Liver (tissue), 9 donors: ENCODE results near the gene ECE1. TPM values are rescaled to one million over a fixed set of nuclear protein-coding genes. Genes with fewer than 3 reads are reported as not detected.

Source experiments
- DNase-seq: peaks from one replicate; pipeline ENCODE4 v3.0.0-alpha.2; 2017; ENCODE audit warnings: low spot score
- H3K27ac ChIP-seq, 2 donors: one replicate each; pipeline ENCODE4 v1.7.0; 2013; ENCODE audit warnings: inconsistent platforms in 2 of 2, low read length in 2 of 2, control low read depth in 1 of 2, low read depth in 1 of 2, mild to moderate bottlenecking in 1 of 2
- H3K27me3 ChIP-seq, 4 donors: one replicate each; pipeline versions ENCODE4 v1.6.1 to v1.7.0; 2013; ENCODE audit warnings: low read length in 3 of 4, inconsistent platforms in 1 of 4, mild to moderate bottlenecking in 1 of 4, moderate library complexity in 1 of 4; ENCODE audit not compliant: control insufficient read depth in 4 of 4, insufficient read depth in 4 of 4
- H3K36me3 ChIP-seq, 4 donors: one replicate each; pipeline versions ENCODE4 v1.6.1 to v1.7.0; 2013; ENCODE audit warnings: low read length in 3 of 4, mild to moderate bottlenecking in 3 of 4, low read depth in 1 of 4, moderate library complexity in 1 of 4; ENCODE audit not compliant: control insufficient read depth in 4 of 4, insufficient read depth in 3 of 4
- H3K4me1 ChIP-seq, 4 donors: one replicate each; pipeline versions ENCODE4 v1.6.1 to v1.7.0; 2013; ENCODE audit warnings: low read length in 3 of 4, mild to moderate bottlenecking in 3 of 4, moderate library complexity in 1 of 4; ENCODE audit not compliant: control insufficient read depth in 4 of 4, insufficient read depth in 4 of 4
- H3K4me3 ChIP-seq, 3 donors: one replicate each; pipeline versions ENCODE4 v1.6.1 to v1.7.0; 2013; ENCODE audit warnings: low read length in 3 of 3, control low read depth in 1 of 3, low read depth in 1 of 3, mild to moderate bottlenecking in 1 of 3
- H3K9ac ChIP-seq, 2 donors: one replicate each; pipeline ENCODE4 v1.7.0; 2013; ENCODE audit warnings: low read length in 2 of 2, mild to moderate bottlenecking in 2 of 2, moderate library complexity in 2 of 2, control low read depth in 1 of 2, low read depth in 1 of 2
- H3K9me3 ChIP-seq, 4 donors: one replicate each; pipeline versions ENCODE4 v1.6.1 to v1.7.0; 2013; ENCODE audit warnings: low read length in 3 of 4; ENCODE audit not compliant: control insufficient read depth in 4 of 4
- ATF3 ChIP-seq: IDR thresholded peaks from 2 replicates; pipeline ENCODE4 v1.6.1; 2016; ENCODE audit warnings: antibody characterized with exemption
- EGR1 ChIP-seq, 2 donors: IDR thresholded peaks; 2 replicates each; pipeline ENCODE4 v1.6.1; 2016 to 2018; ENCODE audit warnings: antibody characterized with exemption in 2 of 2, low read depth in 2 of 2
- FOXA1 ChIP-seq: IDR thresholded peaks from 2 replicates; pipeline ENCODE4 v1.6.1; 2016; ENCODE audit warnings: antibody characterized with exemption
- FOXA2 ChIP-seq: IDR thresholded peaks from 2 replicates; pipeline ENCODE4 v1.6.1; 2016; ENCODE audit warnings: antibody characterized with exemption
- GABPA ChIP-seq, 2 donors: IDR thresholded peaks in 1 of 2; conservative IDR thresholded peaks in 1 of 2; 2 replicates each; pipeline ENCODE4 v1.6.1; 2016; ENCODE audit warnings: antibody characterized with exemption in 2 of 2, mild to moderate bottlenecking in 1 of 2, moderate library complexity in 1 of 2
- HNF4A ChIP-seq, 2 donors: conservative IDR thresholded peaks; 2 replicates each; pipeline ENCODE4 v1.6.1; 2016; ENCODE audit warnings: antibody characterized with exemption in 2 of 2, mild to moderate bottlenecking in 2 of 2
- JUND ChIP-seq, 2 donors: IDR thresholded peaks; 2 replicates each; pipeline ENCODE4 v1.6.1; 2016; ENCODE audit warnings: antibody characterized with exemption in 2 of 2
- NR2F2 ChIP-seq: IDR thresholded peaks from 2 replicates; pipeline ENCODE4 v1.6.1; 2016; ENCODE audit warnings: antibody characterized with exemption
- RAD21 ChIP-seq, 2 donors: IDR thresholded peaks; 2 replicates each; pipeline ENCODE4 v1.6.1; 2016; ENCODE audit warnings: antibody characterized with exemption in 2 of 2, mild to moderate bottlenecking in 2 of 2
- REST ChIP-seq: IDR thresholded peaks from 2 replicates; pipeline ENCODE4 v1.6.1; 2016; ENCODE audit warnings: antibody characterized with exemption, mild to moderate bottlenecking
- RXRA ChIP-seq, 2 donors: IDR thresholded peaks; 2 replicates each; pipeline ENCODE4 v1.6.1; 2017 to 2018; ENCODE audit warnings: antibody characterized with exemption in 2 of 2, mild to moderate bottlenecking in 1 of 2
- SP1 ChIP-seq: IDR thresholded peaks from 2 replicates; pipeline ENCODE4 v1.6.1; 2018; ENCODE audit warnings: antibody characterized with exemption, mild to moderate bottlenecking
- TAF1 ChIP-seq: conservative IDR thresholded peaks from 2 replicates; pipeline ENCODE4 v1.6.1; 2016; ENCODE audit warnings: antibody characterized with exemption, mild to moderate bottlenecking
- YY1 ChIP-seq: IDR thresholded peaks from 2 replicates; pipeline ENCODE4 v1.6.1; 2016; ENCODE audit warnings: antibody characterized with exemption, mild to moderate bottlenecking
- ZBTB33 ChIP-seq: IDR thresholded peaks from 2 replicates; pipeline ENCODE4 v1.6.1; 2016; ENCODE audit warnings: antibody characterized with exemption
- WGBS: extraction: QIAGEN DNeasy Blood & Tissue Kit; methylation state at CpG from one replicate; pipeline ENCODE4 v1.1.7; 2013; 5-methylcytosine and 5-hydroxymethylcytosine counted together
- polyA plus RNA-seq, 2 donors: library from polyadenylated mRNA; stranded (reverse) in 1 of 2; unstranded in 1 of 2; fragments of 200-250 nt in 1 of 2; fragments of >200 nt in 1 of 2; fragmentation: Nextera tagmentation in 1 of 2; extraction: Ambion mirVana in 1 of 2; gene quantifications; one replicate each; pipeline versions ENCODE4 v1.2.1 to v1.2.3, GENCODE V29; 2013 to 2015
- total RNA-seq, 2 donors: library from RNA; depleted of rRNA; stranded (reverse); fragments of >200 nt; gene quantifications; one replicate each; pipeline ENCODE4 v1.2.3, GENCODE V29; 2014
- TF ChIP-seq, protein P1 (sequence below): fragments of 150-350 bp; IDR thresholded peaks from 2 replicates; pipeline ENCODE4 v1.5.1; 2017; ENCODE audit warnings: improper control_type of control experiment, low read depth, low read length; ENCODE audit not compliant: missing input control
- TF ChIP-seq, protein P2 (sequence below): IDR thresholded peaks from 2 replicates; pipeline ENCODE4 v1.6.1; 2016; ENCODE audit warnings: antibody characterized with exemption
- donor health status: healthy.
- donor health status: healthy.
- donor health status: healthy.
- donor health status: healthy.
- donor health status: healthy.

ECE1 gene
- total and polyA plus RNA-seq, 4 donors: 29.3 to 46.4 (median 39.6) TPM

DNA sequence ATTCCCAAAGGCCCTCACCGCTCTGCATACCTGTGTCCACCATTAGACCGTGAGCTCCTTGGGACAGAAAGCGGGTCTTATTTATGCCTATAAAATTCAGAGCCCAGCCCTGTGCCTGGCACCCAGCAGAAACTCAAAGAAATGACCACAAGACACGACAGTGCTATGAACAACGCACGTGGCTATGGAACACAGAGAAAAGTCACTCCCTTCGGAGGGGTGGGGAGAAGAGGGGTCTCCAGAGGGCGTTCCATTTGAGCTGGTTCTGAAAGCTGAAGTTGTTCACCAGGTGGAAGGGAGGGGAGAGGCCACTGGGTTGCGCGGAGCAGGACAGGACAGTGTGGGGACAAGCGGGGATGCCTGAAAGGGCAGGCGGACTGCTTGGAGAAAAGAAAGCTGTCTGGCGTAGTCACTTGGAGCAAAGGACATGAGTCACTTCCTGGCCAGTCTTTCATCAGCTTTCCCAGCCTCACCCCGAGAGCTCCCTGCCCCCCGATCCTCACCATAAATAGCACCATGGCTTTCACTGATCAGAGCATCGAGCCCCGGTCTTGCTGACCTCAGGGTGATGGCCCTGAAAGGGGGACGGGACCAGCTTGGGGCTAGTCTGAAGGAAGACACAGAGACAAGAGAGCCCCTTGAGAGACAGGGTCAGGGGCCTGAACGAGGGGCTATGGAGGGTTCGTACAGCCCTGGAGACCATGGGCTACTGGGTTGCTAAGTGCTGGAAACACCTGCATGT lies 28.5 kb downstream of the ECE1 start:
- no peak overlapping the region for H3K9ac ChIP-seq
- peaks cover 0 to 11% (median 8%) of the 10 kb centered on the region in 4 donors for H3K36me3 ChIP-seq
- H3K27me3 ChIP-seq: no peaks in the 10 kb centered on the region
- H3K4me3 ChIP-seq: no peak overlapping the region
- H3K9me3 ChIP-seq: no peaks in the 10 kb centered on the region
- no peak for TF ChIP-seq RXRA (IDR thresholded peaks at IDR 0.05)
- TF ChIP-seq ZBTB33: no peak
- TF ChIP-seq NR2F2: peak; percentile 51
- no peak for TF ChIP-seq SP1
- peak; percentile 46 to 80 for TF ChIP-seq JUND (IDR thresholded peaks at IDR 0.05)
- H3K27ac ChIP-seq: peak overlapping the region; percentile 63 to 72
- DNase-seq: no peak
- 71% methylated on average over 20 of the region's 20 CpGs for WGBS
- peaks cover 3 to 27% (median 17%) of the 10 kb centered on the region in 4 donors for H3K4me1 ChIP-seq

DNA sequence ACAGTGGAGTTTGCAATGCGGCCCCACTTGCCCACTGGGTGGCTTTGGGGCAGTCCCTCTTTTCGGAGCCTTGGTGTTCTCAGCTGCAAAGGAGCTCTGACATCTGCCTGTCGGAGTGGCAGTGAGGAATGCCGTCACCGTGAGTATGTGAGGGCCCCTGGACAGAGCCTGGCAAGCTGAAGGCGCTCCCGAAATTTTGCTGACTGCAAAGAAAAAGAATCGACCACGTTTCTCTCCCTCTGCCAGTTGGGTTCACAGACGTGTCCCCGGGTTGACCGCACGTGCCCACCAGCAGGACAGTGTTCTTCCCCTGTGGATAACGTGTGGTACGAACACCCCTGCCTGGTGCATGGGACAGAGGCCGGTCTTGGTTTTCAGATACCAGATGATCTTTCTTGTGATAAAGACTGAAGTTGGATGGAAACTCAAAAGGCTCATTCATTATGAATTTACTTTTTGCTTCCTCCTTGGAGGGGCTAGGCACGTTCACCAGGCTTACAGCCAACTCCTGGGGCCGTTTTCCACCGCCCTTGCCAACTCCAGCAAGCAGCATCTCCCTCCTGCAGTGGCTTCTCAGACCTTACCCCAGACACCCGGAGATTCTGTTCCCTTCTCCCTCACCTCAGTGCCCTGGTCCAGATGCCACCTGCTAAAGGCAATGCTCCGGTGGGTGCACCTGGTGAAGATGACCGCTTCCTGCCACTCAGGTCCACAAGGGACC lies 29.7 kb downstream of the ECE1 start:
- no peak for TF ChIP-seq RAD21 (IDR thresholded peaks at IDR 0.05)
- no peak for TF ChIP-seq ZBTB33
- TF ChIP-seq REST: no peak
- TF ChIP-seq YY1: no peak
- TF ChIP-seq SP1: no peak
- TF ChIP-seq, protein P1, sequence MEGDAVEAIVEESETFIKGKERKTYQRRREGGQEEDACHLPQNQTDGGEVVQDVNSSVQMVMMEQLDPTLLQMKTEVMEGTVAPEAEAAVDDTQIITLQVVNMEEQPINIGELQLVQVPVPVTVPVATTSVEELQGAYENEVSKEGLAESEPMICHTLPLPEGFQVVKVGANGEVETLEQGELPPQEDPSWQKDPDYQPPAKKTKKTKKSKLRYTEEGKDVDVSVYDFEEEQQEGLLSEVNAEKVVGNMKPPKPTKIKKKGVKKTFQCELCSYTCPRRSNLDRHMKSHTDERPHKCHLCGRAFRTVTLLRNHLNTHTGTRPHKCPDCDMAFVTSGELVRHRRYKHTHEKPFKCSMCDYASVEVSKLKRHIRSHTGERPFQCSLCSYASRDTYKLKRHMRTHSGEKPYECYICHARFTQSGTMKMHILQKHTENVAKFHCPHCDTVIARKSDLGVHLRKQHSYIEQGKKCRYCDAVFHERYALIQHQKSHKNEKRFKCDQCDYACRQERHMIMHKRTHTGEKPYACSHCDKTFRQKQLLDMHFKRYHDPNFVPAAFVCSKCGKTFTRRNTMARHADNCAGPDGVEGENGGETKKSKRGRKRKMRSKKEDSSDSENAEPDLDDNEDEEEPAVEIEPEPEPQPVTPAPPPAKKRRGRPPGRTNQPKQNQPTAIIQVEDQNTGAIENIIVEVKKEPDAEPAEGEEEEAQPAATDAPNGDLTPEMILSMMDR: no peak
- no peak for TF ChIP-seq NR2F2
- TF ChIP-seq, protein P2, sequence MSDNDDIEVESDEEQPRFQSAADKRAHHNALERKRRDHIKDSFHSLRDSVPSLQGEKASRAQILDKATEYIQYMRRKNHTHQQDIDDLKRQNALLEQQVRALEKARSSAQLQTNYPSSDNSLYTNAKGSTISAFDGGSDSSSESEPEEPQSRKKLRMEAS: no peak
- no peak for TF ChIP-seq GABPA (IDR thresholded peaks at IDR 0.05 in 1 of 2, conservative IDR thresholded peaks at IDR 0.05 in 1 of 2)
- no peak for TF ChIP-seq TAF1
- no peak for TF ChIP-seq HNF4A (conservative IDR thresholded peaks at IDR 0.05)
- TF ChIP-seq FOXA2: no peak
- no peak for TF ChIP-seq ATF3
- no peak for TF ChIP-seq FOXA1
- no peak for TF ChIP-seq EGR1 (IDR thresholded peaks at IDR 0.05; ENCODE audit: low read depth in 2 of 2)
- TF ChIP-seq JUND (IDR thresholded peaks at IDR 0.05): no peak
- no peak overlapping the region for H3K27ac ChIP-seq
- no peaks in the 10 kb centered on the region for H3K27me3 ChIP-seq
- H3K4me1 ChIP-seq: peaks cover 3 to 27% (median 16%) of the 10 kb centered on the region in 4 donors
- no peak overlapping the region for H3K4me3 ChIP-seq
- H3K9ac ChIP-seq: no peak overlapping the region
- DNase-seq: no peak
- WGBS: 81% methylated on average over 22 of the region's 22 CpGs
- peaks cover 0 to 15% (median 9%) of the 10 kb centered on the region in 4 donors for H3K36me3 ChIP-seq
- no peaks in the 10 kb centered on the region for H3K9me3 ChIP-seq
